GM18951 (cell line): ENCODE measurements around the gene DIS3L2.
"Not testable (repeated sequence)": the region's sequence is repeated elsewhere in the genome, so short reads cannot be mapped to it uniquely, and the experiment has no call there.

ENCODE experiments used
- POLR2A ChIP-seq: IDR thresholded peaks from 4 replicates; pipeline ENCODE4 v1.6.1; 2011; ENCODE audit warnings: mild to moderate bottlenecking; ENCODE audit not compliant: insufficient read length, insufficient read depth; ENCODE audit errors: extremely low read depth
- in situ Hi-C: fragments of 300-500 bp; cut with MboI; formaldehyde crosslinking; loops from one replicate; pipeline ENCODE4 v1.12.0; 2022; ENCODE audit warnings: low sequenced_read_pairs, mixed read lengths, inconsistent platforms; ENCODE audit not compliant: unreplicated experiment

Gene DIS3L2

GRCh38 chr2:232382331-232383225 lies 421.1 kb downstream of the DIS3L2 start:
- in situ Hi-C loops: no loop called here
- TF ChIP-seq POLR2A: no peak

DNA sequence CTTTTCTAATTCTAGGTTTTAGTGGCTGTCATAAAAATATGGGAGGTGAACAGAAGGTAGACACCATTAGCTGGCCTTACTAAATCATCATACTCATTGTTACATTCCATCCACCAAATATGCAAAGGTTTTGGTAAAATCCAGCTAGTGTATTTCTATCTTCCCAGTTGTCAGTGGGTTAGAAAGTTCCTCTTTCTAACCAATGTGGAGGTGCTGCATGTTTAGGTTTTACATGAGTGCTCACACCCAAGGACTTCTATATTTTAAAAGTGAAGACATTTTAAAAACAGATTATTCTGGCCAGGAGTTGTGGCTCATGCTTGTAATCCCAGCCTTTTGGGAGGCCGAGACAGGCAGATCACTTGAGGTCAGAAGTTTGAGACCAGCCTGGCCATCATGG lies 423.0 kb downstream of the DIS3L2 start:
- in situ Hi-C loops: no loop called here
- no peak for TF ChIP-seq POLR2A

DNA sequence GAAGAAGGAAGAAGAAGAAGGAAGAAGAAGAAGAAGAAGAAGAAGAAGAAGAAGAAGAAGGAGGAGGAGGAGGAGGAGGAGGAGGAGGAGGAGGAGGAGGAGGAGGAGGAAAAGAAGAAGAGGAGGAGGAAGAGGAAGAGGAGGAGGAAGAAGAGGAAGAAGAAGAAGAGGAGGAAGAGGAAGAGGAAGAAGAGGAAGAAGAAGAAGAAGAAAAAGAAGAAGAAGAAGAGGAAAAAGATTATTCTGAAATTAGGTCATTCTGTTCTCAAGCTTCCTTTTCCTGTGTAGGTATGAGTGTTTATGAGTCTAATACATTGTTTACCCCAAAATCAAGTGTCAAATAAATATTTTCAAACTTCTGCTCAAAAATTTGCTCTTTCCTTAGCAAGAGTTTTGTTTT lies 423.5 kb downstream of the DIS3L2 start:
- in situ Hi-C loops: not testable (repeated sequence)

DNA sequence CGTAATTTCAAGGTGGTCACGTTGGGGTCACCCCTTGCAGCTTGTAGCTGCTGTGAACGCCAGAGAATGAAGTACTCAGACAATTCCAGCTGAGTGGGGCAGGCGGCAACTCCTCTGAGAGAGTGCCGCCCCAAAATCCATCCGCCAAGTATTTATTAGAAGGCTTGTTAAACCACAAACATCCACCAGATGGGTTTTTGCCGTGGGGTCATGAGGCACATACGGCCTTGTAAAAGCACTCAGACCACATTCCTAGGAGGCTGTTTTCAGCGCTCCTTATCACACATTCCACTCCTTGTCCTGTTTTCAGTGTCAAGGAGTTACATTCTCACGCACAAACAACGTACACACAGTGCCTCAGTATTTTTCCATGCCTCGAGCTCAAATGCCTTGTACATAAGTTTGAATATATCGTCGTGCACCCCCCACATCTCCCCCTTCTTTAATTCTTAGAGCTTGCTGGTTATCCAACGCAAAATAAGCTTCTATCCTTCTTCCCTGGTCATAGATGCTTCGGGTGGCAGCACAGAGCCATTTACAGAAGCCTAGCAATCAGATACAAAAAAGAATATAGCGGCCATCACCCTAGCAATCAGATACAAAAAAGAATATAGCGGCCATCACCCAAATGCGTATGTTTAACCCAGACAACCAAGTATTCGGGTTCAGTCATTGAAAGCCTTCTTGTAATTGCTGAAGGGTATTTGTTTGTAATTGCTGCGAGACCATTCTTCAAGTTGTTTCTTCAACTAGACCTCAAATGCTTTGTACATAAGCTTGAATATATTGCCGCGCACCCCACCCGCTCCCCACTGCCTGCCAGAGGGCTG lies 424.4 kb downstream of the DIS3L2 start:
- no peak for TF ChIP-seq POLR2A
- in situ Hi-C loops: no loop called here

DNA sequence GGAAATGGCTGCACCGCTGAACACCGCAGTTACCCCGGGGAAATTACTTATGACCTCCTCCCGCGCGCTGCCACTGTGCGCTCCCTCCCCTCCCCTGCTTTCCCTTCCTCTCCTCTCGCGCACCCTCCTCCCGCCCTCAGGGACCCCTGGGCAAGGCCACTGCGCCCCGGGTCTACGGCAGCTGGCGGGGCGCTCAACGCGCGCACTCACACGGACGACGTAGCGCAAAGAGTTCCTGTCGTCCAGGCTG lies 424.9 kb downstream of the DIS3L2 start:
- TF ChIP-seq POLR2A: no peak
- in situ Hi-C loops: no loop called here
